Stimulated activated CD4-positive, alpha-beta T cell treated with anti-CD3 and anti-CD28 coated beads, Interleukin-4, amount 100 ng/mL, for 48 hours (primary cell): ENCODE data around the gene BPIFB2.
"Not testable (repeated sequence)": the region's sequence is repeated elsewhere in the genome, so short reads cannot be mapped to it uniquely, and the experiment has no call there.

ENCODE experiments used
- DNase-seq, 2 donors: peaks; one replicate each; pipeline ENCODE4 v3.0.0-alpha.2; 2020; ENCODE audit warnings: low read depth in 2 of 2

Gene BPIFB2

GRCh38 chr20:33042983-33043730, 35.7 kb downstream of the BPIFB2 start:
- DNase-seq: no peak

DNA sequence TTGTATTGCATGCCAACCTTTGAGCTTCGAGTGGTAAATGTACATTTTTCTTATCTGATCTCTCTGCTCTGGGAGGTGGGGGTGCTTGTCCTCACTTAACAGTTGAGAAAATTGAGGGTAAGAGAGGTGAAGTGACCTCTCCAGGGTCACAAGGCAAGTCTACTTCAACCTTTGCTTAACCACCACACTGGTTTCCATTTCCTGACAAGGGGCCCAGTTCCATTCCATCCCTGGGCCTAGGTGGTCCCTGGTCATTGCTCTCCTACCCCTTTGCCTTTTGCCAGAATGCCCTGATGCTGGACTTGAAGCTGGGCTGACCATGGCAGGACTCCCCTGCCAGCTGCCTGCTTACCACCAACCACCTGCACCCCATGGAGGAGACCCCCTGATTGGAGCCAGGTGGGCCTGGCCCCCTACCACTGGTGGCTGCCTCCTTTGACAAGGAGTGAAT, 36.3 kb downstream of the BPIFB2 start:
- no peak for DNase-seq

DNA sequence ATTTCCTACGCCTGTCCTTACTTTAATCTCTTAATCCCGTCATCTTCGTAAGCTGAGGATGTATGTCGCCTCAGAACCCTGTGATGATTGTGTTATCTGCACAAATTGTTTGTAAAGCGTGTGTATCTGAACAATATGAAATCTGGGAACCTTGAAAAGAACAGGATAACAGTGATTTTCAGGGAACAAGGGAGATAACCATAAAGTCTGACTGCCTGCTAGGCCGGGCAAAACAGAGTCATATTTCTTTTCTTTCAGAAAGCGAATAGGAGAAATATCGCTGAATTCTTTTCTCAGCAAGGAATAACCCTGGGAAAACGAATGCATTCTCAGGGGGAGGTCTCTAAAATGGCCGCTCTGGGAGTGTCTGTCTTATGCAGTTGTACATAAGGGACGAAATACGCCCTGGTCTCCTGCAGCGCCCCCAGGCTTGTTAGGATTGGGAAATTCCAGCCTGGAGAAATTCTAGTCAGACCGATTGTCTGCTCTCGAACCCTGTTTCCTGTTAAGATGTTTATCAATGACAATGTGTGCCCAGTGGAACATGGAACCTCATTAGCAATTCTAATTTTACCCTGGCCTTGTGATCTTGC, 37.7 kb downstream of the BPIFB2 start:
- DNase-seq: not testable (repeated sequence)

GRCh38 chr20:33046412-33046811, 38.9 kb downstream of the BPIFB2 start:
- DNase-seq: no peak

- DNase-seq: no peak
Measured at GRCh38 chr20:33051333-33051732, 43.8 kb downstream of the BPIFB2 start.

DNA sequence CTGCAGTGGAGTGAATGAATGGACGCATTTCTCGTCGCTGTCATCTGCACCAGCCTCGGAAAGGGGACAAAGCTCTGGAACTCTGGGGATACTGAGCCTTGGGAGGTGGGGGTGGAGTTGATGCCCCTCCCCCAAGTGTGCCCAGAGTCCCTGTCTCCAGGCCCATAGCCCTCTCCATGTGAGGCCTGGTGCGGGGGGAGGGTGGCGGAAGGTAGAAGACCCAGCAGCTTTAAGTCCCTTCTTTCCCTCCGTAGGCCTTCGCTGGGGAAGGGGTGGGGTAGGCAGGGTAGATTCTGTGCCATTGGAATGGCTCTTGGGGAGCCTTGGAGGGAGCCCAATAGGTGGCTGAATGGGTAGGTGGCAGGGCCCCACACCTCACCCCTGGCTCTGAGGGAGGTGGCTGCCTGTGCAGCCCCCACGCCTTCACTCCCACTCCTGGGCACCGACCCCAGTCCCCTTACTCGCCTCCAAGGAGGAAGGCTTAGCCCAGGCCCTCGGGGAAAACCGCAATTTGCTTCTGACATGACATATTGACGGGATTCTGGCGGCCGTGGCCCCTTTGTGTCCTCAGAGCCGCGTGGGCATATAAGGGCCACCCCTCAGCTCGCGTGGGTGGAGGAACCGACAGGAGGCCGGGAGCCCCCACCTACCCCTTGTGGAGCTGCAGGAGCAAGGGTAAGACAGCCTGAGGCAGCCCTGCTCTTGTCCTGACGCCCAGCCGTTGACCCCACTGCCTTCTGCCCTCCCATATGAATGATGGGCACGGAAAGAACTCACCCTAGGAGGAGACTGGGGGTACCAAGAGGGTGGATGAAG, 46.0 kb downstream of the BPIFB2 start, which contains the start of gene BPIFB3:
Gene BPIFB3, plus strand, starts transcription at position 613 of the 816 bp plus-strand sequence. CDS start 1,533 bp downstream, outside the sequence.
- DNase-seq: no peak

DNA sequence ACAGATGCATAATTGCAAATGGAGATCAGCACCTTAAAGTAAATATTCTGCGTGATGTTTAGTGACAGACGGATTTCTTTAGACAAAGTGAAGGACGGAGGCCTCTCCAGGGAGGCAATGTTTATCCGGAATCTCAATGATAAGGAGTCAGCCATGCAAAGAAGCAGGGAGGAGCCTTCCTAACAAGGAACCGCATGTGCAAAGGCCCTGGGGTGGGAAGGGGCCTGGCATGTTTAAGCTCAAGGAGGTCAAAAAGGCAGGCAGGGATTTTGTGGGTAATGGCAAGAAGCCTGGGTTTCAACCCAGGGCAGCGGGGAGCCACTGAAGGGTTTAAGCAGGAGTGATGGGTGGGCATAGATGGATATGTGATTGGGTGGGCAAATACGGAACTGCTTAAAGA, 46.9 kb downstream of the BPIFB2 start:
- no peak for DNase-seq

- no peak for DNase-seq
Measured at GRCh38 chr20:33054791-33055190, 47.3 kb downstream of the BPIFB2 start.

DNA sequence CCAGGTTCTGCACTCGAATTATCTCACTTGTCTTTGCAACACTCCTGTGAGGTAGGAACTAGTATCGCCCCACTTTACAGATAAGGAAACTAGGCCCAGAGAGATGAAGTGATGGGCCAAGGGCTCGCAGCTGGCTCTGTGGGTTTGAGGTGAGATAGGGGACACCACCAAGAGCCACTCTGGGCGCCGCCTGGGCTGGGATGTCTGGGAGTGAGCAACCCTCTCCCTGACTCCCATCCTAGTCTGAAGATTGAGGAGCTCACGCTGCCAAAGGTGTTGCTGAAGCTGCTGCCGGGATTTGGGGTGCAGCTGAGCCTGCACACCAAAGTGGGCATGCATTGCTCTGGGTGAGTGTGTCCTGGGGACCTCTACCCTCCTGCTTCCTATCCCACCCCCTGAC, 51.6 kb downstream of the BPIFB2 start:
- no peak for DNase-seq

- DNase-seq: no peak
Measured at GRCh38 chr20:33059741-33060390, 52.4 kb downstream of the BPIFB2 start.

DNA sequence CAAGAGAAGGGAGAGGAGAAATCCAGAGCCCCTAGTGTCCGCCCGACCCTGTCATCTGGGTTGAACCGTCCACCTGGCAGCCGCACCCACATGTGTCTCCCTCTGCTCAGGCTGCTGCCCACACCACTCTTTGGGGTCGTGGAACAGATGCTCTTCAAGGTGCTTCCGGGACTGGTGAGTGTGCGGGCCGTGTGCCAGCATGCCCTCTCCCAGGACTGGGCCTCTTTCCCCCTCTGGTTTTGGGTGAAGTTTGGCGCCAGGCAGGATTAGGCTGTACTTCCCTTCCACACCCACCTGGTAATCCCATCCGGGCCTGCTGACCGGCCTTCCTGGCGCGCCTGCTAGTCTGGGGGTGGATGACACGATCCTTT, 54.1 kb downstream of the BPIFB2 start:
- no peak for DNase-seq

DNA sequence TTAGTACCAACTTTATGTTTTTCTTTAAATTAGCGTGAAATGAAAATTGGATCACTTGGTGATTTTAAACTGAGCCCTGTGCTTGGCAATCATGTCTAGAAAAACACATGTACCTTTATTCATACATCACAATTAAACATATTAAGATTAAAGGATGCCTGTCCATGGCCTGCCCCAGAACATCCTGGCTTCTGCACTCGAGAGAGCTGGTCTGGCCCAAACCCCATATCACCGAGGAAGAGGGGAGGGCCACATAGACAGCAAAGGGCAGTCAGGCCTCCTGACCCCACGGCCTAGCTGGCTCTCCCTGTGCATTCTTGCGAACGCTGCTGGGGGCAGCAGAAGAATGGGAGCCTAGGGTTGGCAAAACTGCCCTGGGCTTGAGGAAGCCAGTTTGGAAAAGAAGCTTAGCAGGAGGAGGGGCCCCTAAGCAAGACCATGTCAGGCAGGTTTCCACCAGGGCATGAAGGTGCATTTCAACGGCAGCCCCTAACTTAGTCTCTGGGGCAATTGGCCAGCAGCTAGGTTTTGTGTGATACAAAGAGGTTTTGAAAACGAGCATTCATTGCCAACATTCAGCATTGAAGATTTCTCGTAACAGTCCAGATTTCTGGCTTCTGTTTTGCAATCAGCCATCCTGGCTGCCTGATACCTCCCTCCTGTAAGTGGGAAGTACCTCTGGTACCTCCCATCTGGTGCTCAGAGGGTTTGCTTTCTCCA, 54.8 kb downstream of the BPIFB2 start:
- no peak for DNase-seq

- DNase-seq: no peak
Measured at GRCh38 chr20:33062825-33063149, 55.3 kb downstream of the BPIFB2 start.

GRCh38 chr20:33063271-33063670, 55.8 kb downstream of the BPIFB2 start:
- no peak for DNase-seq

- no peak for DNase-seq
Measured at GRCh38 chr20:33064572-33065287, 57.2 kb downstream of the BPIFB2 start.

DNA sequence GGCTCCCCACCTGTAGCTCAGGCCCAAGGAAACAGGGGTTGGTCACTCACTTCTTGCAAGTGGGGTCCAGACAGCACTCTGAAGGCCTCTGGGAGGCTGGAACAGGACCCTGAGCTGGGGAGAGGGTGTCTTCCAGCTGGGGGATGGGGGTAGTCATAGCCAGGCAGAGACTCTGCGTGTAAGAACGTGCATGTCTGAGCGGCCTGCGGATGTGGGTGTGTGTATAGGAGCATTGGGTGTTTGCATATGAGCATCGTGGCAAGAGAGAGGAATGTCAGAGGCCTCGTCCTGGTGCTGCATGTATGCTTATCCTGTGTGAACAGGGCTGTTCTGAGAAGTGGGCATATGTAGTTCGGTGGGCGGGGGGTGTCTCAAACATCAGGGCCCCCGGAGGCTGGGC, 58.3 kb downstream of the BPIFB2 start:
- DNase-seq: no peak

DNA sequence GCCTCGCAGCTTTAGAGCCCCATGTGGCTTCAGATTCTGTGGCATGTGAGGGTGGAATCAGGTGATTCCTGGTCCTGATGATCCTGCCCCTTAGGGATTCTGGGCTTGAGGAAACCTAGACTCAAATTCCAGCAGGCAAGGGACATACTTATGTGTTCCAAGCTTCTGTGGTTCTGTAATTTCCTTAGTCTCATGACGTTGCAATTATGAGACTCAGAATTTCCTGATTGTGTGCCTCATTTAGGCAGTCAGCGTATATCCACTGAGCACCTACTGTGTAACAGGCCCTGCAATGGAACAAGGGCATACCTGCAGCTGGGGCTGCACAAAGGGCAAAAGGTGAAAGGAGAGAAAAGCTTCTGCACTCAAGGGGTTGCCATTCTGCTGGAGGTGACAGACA, 60.3 kb downstream of the BPIFB2 start:
- no peak for DNase-seq

- DNase-seq: no peak
Measured at GRCh38 chr20:33068251-33068939, 60.9 kb downstream of the BPIFB2 start.

- no peak for DNase-seq
Measured at GRCh38 chr20:33069673-33070072, 62.2 kb downstream of the BPIFB2 start.
